K562 (cell line): ENCODE measurements around the gene CCNT2. TPM values are rescaled to one million over a fixed set of nuclear protein-coding genes. Genes with fewer than 3 reads are reported as not detected.

Source experiments
- COPS2 ChIP-seq: fragments of 450-650 bp; conservative IDR thresholded peaks from 2 replicates; pipeline ENCODE4 v1.6.1; 2016; ENCODE audit warnings: mild to moderate bottlenecking, moderate library complexity
- CREB5 ChIP-seq: fragments of 250-450 bp; sonication (Bioruptor Pico); IDR thresholded peaks from 2 replicates; pipeline ENCODE4 v1.5.0; 2020; ENCODE audit warnings: mild to moderate bottlenecking
- GABPB1 ChIP-seq: sonication (generic); formaldehyde crosslinking; IDR thresholded peaks from 2 replicates; pipeline ENCODE4 v1.8.0; 2022; ENCODE audit warnings: mild to moderate bottlenecking, missing genetic modification reagents
- KDM5B ChIP-seq: fragments of 200-600 bp; sonication (generic); IDR thresholded peaks from 2 replicates; pipeline ENCODE4 v1.6.1; 2012; ENCODE audit warnings: low read depth, mild to moderate bottlenecking, moderate library complexity, low read length, control low read depth, inconsistent platforms; ENCODE audit not compliant: insufficient replicate concordance
- KLF10 ChIP-seq: fragments of 250-450 bp; sonication (Bioruptor Pico); IDR thresholded peaks from 2 replicates; pipeline ENCODE4 v1.6.1; 2021; ENCODE audit warnings: matching md5 sums
- NCOA6 ChIP-seq: fragments of 450-650 bp; IDR thresholded peaks from 2 replicates; pipeline ENCODE4 v1.6.1; 2017; ENCODE audit warnings: mild to moderate bottlenecking
- NONO ChIP-seq, 2 experiments: fragments of 200-400 bp in 1 of 2; fragments of 450-650 bp in 1 of 2; formaldehyde crosslinking in 1 of 2; IDR thresholded peaks; 2 replicates each; pipeline ENCODE4 v1.6.1; 2017; ENCODE audit warnings: low read depth in 2 of 2, mild to moderate bottlenecking in 2 of 2, moderate library complexity in 2 of 2, low read length in 1 of 2
- PML ChIP-seq: IDR thresholded peaks from 2 replicates; pipeline ENCODE4 v1.6.1; 2012; ENCODE audit warnings: low read length, inconsistent platforms
- RBFOX2 ChIP-seq: fragments of 200-400 bp; formaldehyde crosslinking; IDR thresholded peaks from 2 replicates; pipeline ENCODE4 v1.6.1; 2017; ENCODE audit warnings: low read depth, mild to moderate bottlenecking, low read length, moderate library complexity
- SMAD1 ChIP-seq: fragments of 150-350 bp; IDR thresholded peaks from 2 replicates; pipeline ENCODE4 v1.6.1; 2014; ENCODE audit warnings: low read length, low read depth; ENCODE audit not compliant: partially characterized antibody
- XRCC4 ChIP-seq: IDR thresholded peaks from one replicate; pipeline ENCODE4 v1.6.1; 2011; ENCODE audit not compliant: insufficient read depth, insufficient read length; ENCODE audit errors: extremely low read depth
- ZBTB17 ChIP-seq: fragments of 450-650 bp; formaldehyde crosslinking; IDR thresholded peaks from 2 replicates; pipeline ENCODE4 v1.4.0; 2020; ENCODE audit warnings: mild to moderate bottlenecking
- ZNF174 ChIP-seq: fragments of 250-450 bp; sonication (Bioruptor Pico); IDR thresholded peaks from 2 replicates; pipeline ENCODE4 v1.4.0; 2020; ENCODE audit warnings: mild to moderate bottlenecking
- ZNF318 ChIP-seq, 2 experiments: fragments of 450-650 bp; IDR thresholded peaks; 2 replicates each; pipeline ENCODE4 v1.6.1; 2016; ENCODE audit warnings: mild to moderate bottlenecking in 2 of 2, borderline replicate concordance in 1 of 2, low read depth in 1 of 2, moderate library complexity in 1 of 2
- ZNF584 ChIP-seq: fragments of 200-800 bp; sonication (Bioruptor generic); IDR thresholded peaks from 2 replicates; pipeline ENCODE4 v1.6.1; 2016; ENCODE audit warnings: low read depth, mild to moderate bottlenecking, missing genetic modification characterization, missing compliant biosample characterization
- ZNF766 ChIP-seq: fragments of 200-800 bp; sonication (Bioruptor generic); conservative IDR thresholded peaks from 2 replicates; pipeline ENCODE4 v1.6.1; 2016; ENCODE audit warnings: missing genetic modification characterization, missing compliant biosample characterization
- ZSCAN29 ChIP-seq: fragments of 450-650 bp; IDR thresholded peaks from 2 replicates; pipeline ENCODE4 v1.6.1; 2017
- polyA plus RNA-seq, 8 experiments: library from polyadenylated mRNA; depleted of rRNA in 4 of 8; stranded (reverse) in 5 of 8; unstranded in 3 of 8; fragments of >200 nt; fragmentation: Nextera tagmentation in 2 of 8; fragmentation: Illumina TruSeq in 1 of 8; extraction: Ambion mirVana in 2 of 8; extraction: Trizol in 1 of 8; gene quantifications; 2 replicates each; pipeline versions ENCODE4 v1.2.1 to v1.2.3, GENCODE V29; 2011 to 2014; ENCODE audit warnings: inconsistent platforms in 1 of 8, missing spikeins in 1 of 8
- total RNA-seq, 7 experiments: library from RNA; depleted of rRNA in 6 of 7; stranded (reverse); fragments of >200 nt in 6 of 7; fragmentation: Illumina TruSeq in 2 of 7; extraction: Trizol in 2 of 7; gene quantifications; 2 replicates each; pipeline versions ENCODE4 v1.2.1 to v1.2.3, GENCODE V29; 2011 to 2021; ENCODE audit warnings: low replicate concordance in 1 of 7
- TF ChIP-seq, protein P1 (sequence below): fragments of 250-450 bp; sonication (Bioruptor Pico); IDR thresholded peaks from 2 replicates; pipeline ENCODE4 v1.8.0; 2022; ENCODE audit warnings: inconsistent platforms, mild to moderate bottlenecking, moderate library complexity, borderline replicate concordance

The CCNT2 gene
- total and polyA plus RNA-seq, 9 of the 15 experiments (the other 6 are each of a cell fraction or from before 2014, with no cell fraction given) = 12.6 to 30.0 (median 22.7) TPM

- TF ChIP-seq, protein P1, sequence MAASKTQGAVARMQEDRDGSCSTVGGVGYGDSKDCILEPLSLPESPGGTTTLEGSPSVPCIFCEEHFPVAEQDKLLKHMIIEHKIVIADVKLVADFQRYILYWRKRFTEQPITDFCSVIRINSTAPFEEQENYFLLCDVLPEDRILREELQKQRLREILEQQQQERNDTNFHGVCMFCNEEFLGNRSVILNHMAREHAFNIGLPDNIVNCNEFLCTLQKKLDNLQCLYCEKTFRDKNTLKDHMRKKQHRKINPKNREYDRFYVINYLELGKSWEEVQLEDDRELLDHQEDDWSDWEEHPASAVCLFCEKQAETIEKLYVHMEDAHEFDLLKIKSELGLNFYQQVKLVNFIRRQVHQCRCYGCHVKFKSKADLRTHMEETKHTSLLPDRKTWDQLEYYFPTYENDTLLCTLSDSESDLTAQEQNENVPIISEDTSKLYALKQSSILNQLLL = no peak
- TF ChIP-seq CREB5 (no peak), NONO (IDR thresholded peaks at IDR 0.05; ENCODE audit: low read depth in 2 of 2, low read length in 1 of 2) (peak; percentile 42 to 70; a peak in 2 of 4 replicates), SMAD1 (peak; percentile 44), COPS2 (no peak), GABPB1 (CRISPR knock-in tag) (no peak; the same call in 1 of the 2 replicates), RBFOX2 (peak; percentile 83), KLF10 (CRISPR knock-in tag) (no peak), ZSCAN29 (no peak), NCOA6 (peak; percentile 48; the same call in 1 of the 2 replicates), ZNF584 (CRISPR knock-in tag) (no peak), ZNF174 (no peak), XRCC4 (no peak), ZNF318 (IDR thresholded peaks at IDR 0.05; ENCODE audit: borderline replicate concordance in 1 of 2, low read depth in 1 of 2) (peak in 1 of 2 experiments; percentile 49; a peak in 1 of 4 replicates), PML (peak; percentile 85), ZNF766 (peak; percentile 82; the same call in 1 of the 2 replicates), ZBTB17 (CRISPR knock-in tag) (no peak), KDM5B (peak; percentile 74)
Observed at GRCh38 chr2:134917888-134918525, 615 bp upstream of the CCNT2 start (continued).
